IMR-90 (cell line): ENCODE data around the gene PKNOX1.
"Not testable (repeated sequence)": the region's sequence is repeated elsewhere in the genome, so short reads cannot be mapped to it uniquely, and the experiment has no call there.

Experiments
- CHD1 ChIP-seq: IDR thresholded peaks from 2 replicates; pipeline ENCODE4 v1.6.1; 2012; ENCODE audit warnings: low read depth, low read length, improper control_type of control experiment
- CTCF ChIP-seq: conservative IDR thresholded peaks from 2 replicates; pipeline ENCODE4 v1.5.1; 2012; ENCODE audit warnings: mild to moderate bottlenecking, low read depth, low read length, improper control_type of control experiment
- ELK1 ChIP-seq: fragments of 150-350 bp; IDR thresholded peaks from 2 replicates; pipeline ENCODE4 v1.6.1; 2016; ENCODE audit warnings: low read depth, mild to moderate bottlenecking, low read length, moderate library complexity, borderline replicate concordance
- MAZ ChIP-seq: IDR thresholded peaks from 2 replicates; pipeline ENCODE4 v1.6.1; 2012; ENCODE audit warnings: low read depth, mild to moderate bottlenecking, low read length, improper control_type of control experiment, moderate library complexity, borderline replicate concordance
- MXI1 ChIP-seq: IDR thresholded peaks from 2 replicates; pipeline ENCODE4 v1.6.1; 2012; ENCODE audit warnings: low read depth, mild to moderate bottlenecking, low read length, moderate library complexity, borderline replicate concordance
- POLR2A ChIP-seq: IDR thresholded peaks from 2 replicates; pipeline ENCODE4 v1.6.1; 2012; ENCODE audit warnings: mild to moderate bottlenecking, low read depth, low read length
- RAD21 ChIP-seq: IDR thresholded peaks from 2 replicates; pipeline ENCODE4 v1.6.1; 2012; ENCODE audit warnings: low read length, improper control_type of control experiment
- RCOR1 ChIP-seq: IDR thresholded peaks from 2 replicates; pipeline ENCODE4 v1.6.1; 2012; ENCODE audit warnings: mild to moderate bottlenecking, low read length, improper control_type of control experiment; ENCODE audit not compliant: insufficient replicate concordance

DNA sequence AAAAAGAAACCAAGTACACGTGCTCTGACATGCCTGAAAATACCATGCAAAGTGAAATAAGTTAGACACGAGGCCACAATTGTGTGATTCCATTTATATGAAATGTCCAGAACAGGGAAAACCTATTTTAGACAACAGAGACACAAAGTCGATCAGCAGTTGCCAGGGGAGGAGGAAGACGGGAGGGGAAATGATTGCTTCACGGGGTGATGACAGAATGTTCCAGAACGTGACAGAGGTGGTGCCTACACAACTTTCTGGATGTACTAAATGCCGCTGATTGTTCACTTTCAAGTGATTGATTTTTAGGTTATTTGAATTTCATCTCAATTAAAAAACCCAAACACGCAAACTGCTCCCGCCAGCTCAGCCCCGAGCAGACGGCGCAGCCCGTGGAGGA, 78.8 kb downstream of the PKNOX1 start:
- not testable (repeated sequence) for TF ChIP-seq RAD21, CTCF, MXI1, POLR2A, MAZ, RCOR1, ELK1, CHD1
